Esophagus squamous epithelium (tissue), 5 donors: ENCODE results near the gene GRB2. TPM values are rescaled to one million over a fixed set of nuclear protein-coding genes. Genes with fewer than 3 reads are reported as not detected.
A peak's percentile ranks its signal among the peaks of the same experiment; 100 is the strongest.

ENCODE experiments used
- DNase-seq: peaks from one replicate; lab custom pipeline; 2025; lab: John Stamatoyannopoulos, UW
- H3K27ac ChIP-seq, 4 donors: fragments of 200-600 bp; sonication (generic); one replicate each; pipeline ENCODE4 v1.5.1; 2016 to 2019; ENCODE audit warnings: mild to moderate bottlenecking in 1 of 4
- H3K27me3 ChIP-seq, 4 donors: fragments of 200-600 bp; sonication (generic); 1 replicate in 3 of 4; 2 replicates in 1 of 4; pipeline versions ENCODE4 v1.5.1 to v1.6.0; 2017 to 2021; ENCODE audit warnings: antibody characterized with exemption in 1 of 4
- H3K36me3 ChIP-seq, 3 donors: fragments of 200-600 bp; sonication (generic); one replicate each; pipeline ENCODE4 v1.5.1; 2016 to 2019
- H3K4me1 ChIP-seq, 3 donors: fragments of 200-600 bp; sonication (generic); one replicate each; pipeline ENCODE4 v1.5.1; 2017 to 2019
- H3K4me3 ChIP-seq, 4 donors: fragments of 200-600 bp; sonication (generic); 1 replicate in 3 of 4; 2 replicates in 1 of 4; pipeline ENCODE4 v1.5.1; 2016 to 2019; ENCODE audit warnings: mild to moderate bottlenecking in 2 of 4, moderate library complexity in 1 of 4
- H3K9me3 ChIP-seq, 3 donors: fragments of 200-600 bp; sonication (generic); one replicate each; pipeline ENCODE4 v1.5.1; 2016 to 2019
- CTCF ChIP-seq, 6 experiments: fragments of 450-650 bp in 4 of 6; fragments of 200-600 bp in 2 of 6; sonication (generic) in 2 of 6; IDR thresholded peaks; one replicate each; pipeline ENCODE4 v1.5.1; 2016 to 2019; ENCODE audit warnings: antibody characterized with exemption in 6 of 6, mild to moderate bottlenecking in 4 of 6, moderate library complexity in 4 of 6
- POLR2A ChIP-seq, 4 donors: fragments of 450-650 bp; IDR thresholded peaks; one replicate each; pipeline ENCODE4 v1.6.1; 2017; ENCODE audit warnings: antibody characterized with exemption in 4 of 4, mild to moderate bottlenecking in 4 of 4, moderate library complexity in 3 of 4
- WGBS, 2 donors: methylation state at CpG; one replicate each; pipeline ENCODE4 v1.1.5; 2018; 5-methylcytosine and 5-hydroxymethylcytosine counted together
- intact Hi-C: fragments of 100-400 bp; cut with DNase I; formaldehyde crosslinking; loops from one replicate; pipeline ENCODE4 v1.15.0; 2022
- total RNA-seq, 4 donors: library from RNA; depleted of rRNA; stranded (reverse); fragments of >200 nt; gene quantifications; one replicate each; pipeline ENCODE4 v1.1.0, GENCODE V29; 2016
- donor health status: DM: yes; HTN: yes; CAD: no.

GRB2 gene
- total RNA-seq, 4 donors from 2014 or later, result 58.9 to 128 (median 107) TPM

GRCh38 chr17:75394332-75394918 lies 11.1 kb downstream of the GRB2 start:
- H3K36me3 ChIP-seq, result peaks cover 0 to 10% (median 0%) of the 10 kb centered on the region in 3 donors
- H3K4me1 ChIP-seq, result peaks cover 37 to 93% (median 46%) of the 10 kb centered on the region in 3 donors

GRCh38 chr17:75393523-75394331 lies 11.8 kb downstream of the GRB2 start:
- intact Hi-C loops, result no loop called here
- TF ChIP-seq CTCF (IDR thresholded peaks at IDR 0.05), result peak in 3 of 6 experiments; percentile 26 to 32 (median 29)
- TF ChIP-seq POLR2A (IDR thresholded peaks at IDR 0.05), result peak in 2 of 4 donors; percentile 8 to 58
- Histone ChIP-seq H3K27me3 (no peaks in the 10 kb centered on the region), H3K9me3 (no peaks in the 10 kb centered on the region), H3K27ac (peak overlapping the region; percentile 77 to 89 (median 88)), H3K4me3 (peak overlapping the region; percentile 37 to 68 (median 61)), H3K36me3 (peaks cover 0 to 10% (median 0%) of the 10 kb centered on the region in 3 donors), H3K4me1 (peaks cover 37 to 93% (median 46%) of the 10 kb centered on the region in 3 donors)
- WGBS, 2 donors, result 1 to 3% methylated on average over 13 to 16 of the region's 28 CpGs
- peak; percentile 95 for DNase-seq

More at GRCh38 chr17:75394332-75394918, 11.1 kb downstream of the GRB2 start:
- DNase-seq, result no peak
- no peaks in the 10 kb centered on the region for H3K27me3 ChIP-seq
- H3K4me3 ChIP-seq, result peak overlapping the region; percentile 37 to 68 (median 61)
- H3K9me3 ChIP-seq, result no peaks in the 10 kb centered on the region
- 8 to 11% methylated on average over 7 to 9 of the region's 9 CpGs for WGBS, 2 donors
- peak overlapping the region; percentile 77 to 89 (median 88) for H3K27ac ChIP-seq
- intact Hi-C loops, result no loop called here
- TF ChIP-seq CTCF (IDR thresholded peaks at IDR 0.05) (no peak), POLR2A (IDR thresholded peaks at IDR 0.05) (no peak)

- Histone ChIP-seq H3K36me3 (peaks cover 0 to 17% (median 0%) of the 10 kb centered on the region in 3 donors), H3K4me3 (peak overlapping the region in 3 of 4 donors; percentile 58 to 68 (median 64)), H3K27ac (peak overlapping the region in 2 of 4 donors; percentile 88 to 89), H3K27me3 (no peaks in the 10 kb centered on the region), H3K4me1 (peaks cover 37 to 90% (median 50%) of the 10 kb centered on the region in 3 donors), H3K9me3 (no peaks in the 10 kb centered on the region)
- no peak for DNase-seq
- TF ChIP-seq CTCF (IDR thresholded peaks at IDR 0.05) (no peak), POLR2A (IDR thresholded peaks at IDR 0.05) (no peak)
- intact Hi-C loops, result no loop called here
- 31 to 40% methylated on average over 3 of the region's 3 CpGs for WGBS, 2 donors
These were observed 12.9 kb downstream of the GRB2 start for GRCh38 chr17:75392559-75392958.

- intact Hi-C loops, result no loop called here
- Histone ChIP-seq H3K4me3 (no peak overlapping the region), H3K27me3 (no peaks in the 10 kb centered on the region), H3K36me3 (peaks cover 0 to 33% (median 0%) of the 10 kb centered on the region in 3 donors), H3K27ac (peak overlapping the region in 1 of 4 donors; percentile 89), H3K9me3 (no peaks in the 10 kb centered on the region), H3K4me1 (peaks cover 33 to 79% (median 41%) of the 10 kb centered on the region in 3 donors)
- no peak for TF ChIP-seq POLR2A (IDR thresholded peaks at IDR 0.05)
- TF ChIP-seq CTCF (IDR thresholded peaks at IDR 0.05), result no peak
- WGBS, 2 donors, result 31 to 40% methylated on average over 3 of the region's 3 CpGs
- DNase-seq, result no peak
These were observed 14.5 kb downstream of the GRB2 start for GRCh38 chr17:75390982-75391381.
